NB4 (cell line): Measurements from ENCODE around the gene WNT3.

ENCODE experiments used
- DNase-seq: peaks from one replicate; pipeline ENCODE4 v3.0.0; 2010; ENCODE audit warnings: low read depth
- H3K4me3 ChIP-seq: one replicate; pipeline ENCODE4 v1.5.1; 2011; ENCODE audit warnings: mild to moderate bottlenecking, low read depth, low read length, moderate library complexity
- MYC ChIP-seq: IDR thresholded peaks from 2 replicates; pipeline ENCODE4 v1.6.1; 2011; ENCODE audit warnings: low read depth, low read length
- POLR2A ChIP-seq: IDR thresholded peaks from 2 replicates; pipeline ENCODE4 v1.6.1; 2011; ENCODE audit warnings: mild to moderate bottlenecking; ENCODE audit not compliant: insufficient read length; ENCODE audit errors: extremely low read depth
- TF ChIP-seq, protein P1 (sequence below): IDR thresholded peaks from one replicate; pipeline ENCODE4 v1.5.1; 2012; ENCODE audit warnings: low read depth, low read length
- TF ChIP-seq, protein P2 (sequence below): IDR thresholded peaks from 2 replicates; pipeline ENCODE4 v1.6.1; 2011; ENCODE audit warnings: low read depth, low read length

WNT3 gene

GRCh38 chr17:46730679-46731078, 87.8 kb downstream of the WNT3 start:
- TF ChIP-seq MYC (no peak), POLR2A (no peak)
- TF ChIP-seq, protein P1, sequence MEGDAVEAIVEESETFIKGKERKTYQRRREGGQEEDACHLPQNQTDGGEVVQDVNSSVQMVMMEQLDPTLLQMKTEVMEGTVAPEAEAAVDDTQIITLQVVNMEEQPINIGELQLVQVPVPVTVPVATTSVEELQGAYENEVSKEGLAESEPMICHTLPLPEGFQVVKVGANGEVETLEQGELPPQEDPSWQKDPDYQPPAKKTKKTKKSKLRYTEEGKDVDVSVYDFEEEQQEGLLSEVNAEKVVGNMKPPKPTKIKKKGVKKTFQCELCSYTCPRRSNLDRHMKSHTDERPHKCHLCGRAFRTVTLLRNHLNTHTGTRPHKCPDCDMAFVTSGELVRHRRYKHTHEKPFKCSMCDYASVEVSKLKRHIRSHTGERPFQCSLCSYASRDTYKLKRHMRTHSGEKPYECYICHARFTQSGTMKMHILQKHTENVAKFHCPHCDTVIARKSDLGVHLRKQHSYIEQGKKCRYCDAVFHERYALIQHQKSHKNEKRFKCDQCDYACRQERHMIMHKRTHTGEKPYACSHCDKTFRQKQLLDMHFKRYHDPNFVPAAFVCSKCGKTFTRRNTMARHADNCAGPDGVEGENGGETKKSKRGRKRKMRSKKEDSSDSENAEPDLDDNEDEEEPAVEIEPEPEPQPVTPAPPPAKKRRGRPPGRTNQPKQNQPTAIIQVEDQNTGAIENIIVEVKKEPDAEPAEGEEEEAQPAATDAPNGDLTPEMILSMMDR: no peak
- TF ChIP-seq, protein P2, sequence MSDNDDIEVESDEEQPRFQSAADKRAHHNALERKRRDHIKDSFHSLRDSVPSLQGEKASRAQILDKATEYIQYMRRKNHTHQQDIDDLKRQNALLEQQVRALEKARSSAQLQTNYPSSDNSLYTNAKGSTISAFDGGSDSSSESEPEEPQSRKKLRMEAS: no peak
- H3K4me3 ChIP-seq: no peak overlapping the region
- DNase-seq: no peak

- no peak overlapping the region for H3K4me3 ChIP-seq
- no peak for DNase-seq
- TF ChIP-seq MYC: no peak
- TF ChIP-seq, protein P2: no peak
- TF ChIP-seq, protein P1: no peak
Measured at GRCh38 chr17:46730026-46730425, 88.5 kb downstream of the WNT3 start.

DNA sequence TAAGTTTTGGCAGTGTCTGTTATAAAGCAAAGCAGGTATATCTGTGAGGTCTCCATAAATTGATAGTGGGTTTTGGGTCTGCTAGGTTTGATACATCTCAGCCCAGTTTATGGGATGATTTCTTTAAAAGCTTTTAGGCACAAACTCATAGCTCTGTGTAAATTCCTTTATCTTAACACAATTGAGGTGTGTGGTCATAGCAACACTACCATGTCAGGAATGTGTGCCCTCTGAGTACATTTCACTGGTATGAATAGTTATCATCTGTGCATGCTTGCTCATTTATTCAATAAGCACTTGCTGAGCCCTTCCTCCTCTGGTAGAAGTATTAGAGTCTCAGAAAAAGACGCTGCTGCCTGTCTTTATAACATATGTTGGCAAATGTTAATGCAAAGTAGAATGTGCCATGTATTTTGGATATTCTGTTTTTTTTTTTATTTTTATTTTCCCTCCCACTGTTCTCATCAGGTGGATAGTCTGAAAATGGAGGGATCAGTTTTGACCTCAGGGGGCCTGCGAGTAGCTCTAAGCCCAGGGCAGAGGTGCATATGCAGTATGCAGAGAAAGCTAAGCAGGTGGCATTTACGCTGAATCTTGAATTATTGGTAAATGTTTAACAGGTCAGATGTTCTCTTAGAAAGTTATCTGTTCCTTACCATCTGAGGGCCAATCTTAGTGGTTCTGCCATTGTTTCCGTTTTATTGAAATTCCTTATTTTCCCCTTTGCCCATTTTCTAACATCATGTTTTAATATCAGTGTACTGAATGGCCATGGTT, 90.7 kb downstream of the WNT3 start:
- no peak for DNase-seq
- TF ChIP-seq POLR2A: no peak
- no peak overlapping the region for H3K4me3 ChIP-seq

GRCh38 chr17:46726206-46726605, 92.3 kb downstream of the WNT3 start:
- no peak overlapping the region for H3K4me3 ChIP-seq
- DNase-seq: no peak
- TF ChIP-seq, protein P2: no peak
- TF ChIP-seq MYC (no peak), POLR2A (no peak)
- TF ChIP-seq, protein P1: no peak

DNA sequence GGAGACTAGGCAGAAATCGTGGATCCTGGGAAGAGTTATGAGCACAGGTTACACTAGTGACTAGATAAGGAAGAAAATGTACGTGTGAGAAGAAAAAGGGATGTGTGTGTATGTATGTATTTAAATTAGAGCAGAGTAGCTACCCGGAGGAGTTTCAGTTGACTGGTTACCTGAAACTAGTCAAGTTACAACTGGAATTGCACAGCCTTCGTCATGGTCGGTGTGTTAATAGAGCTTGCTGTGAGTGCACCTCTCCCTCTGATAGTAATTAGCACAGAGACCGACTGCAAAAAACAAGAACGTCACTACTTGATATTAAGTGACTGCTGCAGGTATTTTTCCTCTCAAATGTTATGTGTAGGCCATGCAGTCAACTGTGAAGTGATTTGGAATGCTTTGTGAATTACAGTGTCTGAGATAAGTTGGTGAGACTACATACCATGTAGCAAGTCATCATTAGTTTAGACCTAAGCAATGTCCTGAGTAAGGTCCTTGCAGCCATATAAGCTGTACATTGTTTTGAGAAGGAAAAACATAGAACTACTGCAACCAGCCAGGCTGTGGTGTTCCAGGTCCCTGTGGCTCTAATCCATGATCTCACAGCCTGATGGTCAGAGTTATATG, 95.7 kb downstream of the WNT3 start:
- TF ChIP-seq MYC (no peak), POLR2A (no peak)
- TF ChIP-seq, protein P1: no peak
- TF ChIP-seq, protein P2: no peak
- DNase-seq: no peak
- no peak overlapping the region for H3K4me3 ChIP-seq

- TF ChIP-seq POLR2A: no peak
- no peak for TF ChIP-seq MYC
- TF ChIP-seq, protein P2: no peak
- TF ChIP-seq, protein P1: no peak
- no peak overlapping the region for H3K4me3 ChIP-seq
Measured at GRCh38 chr17:46720408-46720807, 98.1 kb downstream of the WNT3 start.

More at GRCh38 chr17:46720408-46720807, 98.1 kb downstream of the WNT3 start:
- DNase-seq: no peak
